Left ventricle myocardium inferior (tissue), 1 donor: Measurements from ENCODE around the gene ROBO3. TPM values are rescaled to one million over a fixed set of nuclear protein-coding genes. Genes with fewer than 3 reads are reported as not detected.

Experiments
- DNase-seq: peaks from one replicate; pipeline ENCODE4 v3.0.0-alpha.2; 2020
- H3K27ac ChIP-seq: fragments of 200-600 bp; replicated peaks from 2 replicates; pipeline ENCODE4 v1.8.0; 2021
- H3K27me3 ChIP-seq: fragments of 200-600 bp; 2 replicates; pipeline ENCODE4 v1.8.0; 2021; ENCODE audit warnings: low read depth
- H3K36me3 ChIP-seq: fragments of 200-600 bp; 2 replicates; pipeline ENCODE4 v1.8.0; 2021
- H3K4me1 ChIP-seq: fragments of 200-600 bp; 2 replicates; pipeline ENCODE4 v1.8.0; 2021
- H3K4me3 ChIP-seq: fragments of 200-600 bp; 2 replicates; pipeline ENCODE4 v1.8.0; 2021; ENCODE audit warnings: mild to moderate bottlenecking, moderate library complexity
- H3K9me3 ChIP-seq: fragments of 200-600 bp; replicated peaks from 2 replicates; pipeline ENCODE4 v1.8.0; 2021
- CTCF ChIP-seq: fragments of 200-600 bp; IDR thresholded peaks from 2 replicates; pipeline ENCODE4 v1.8.0; 2021; ENCODE audit warnings: antibody characterized with exemption, mild to moderate bottlenecking, borderline replicate concordance
- intact Hi-C: fragments of 100-400 bp; cut with micrococcal nuclease; formaldehyde crosslinking; loops from one replicate; pipeline ENCODE4 v1.11.0; 2022
- total RNA-seq: library from RNA; stranded (reverse); fragmentation: NEBNext Ultra II Directional; extraction: Animal tissue kit (Norgen Biotek cat#: 25700); gene quantifications from one replicate; pipeline ENCODE4 v1.2.1, GENCODE V29; 2021
- donor health status: DM: no; HTN: yes; CAD: no; lungs with severe emphysema.

The ROBO3 gene
- total RNA-seq, 1 donor from 2014 or later = 3.9 TPM

- intact Hi-C loops = no loop called here
Observed at GRCh38 chr11:124825876-124826275, 39.4 kb upstream of the ROBO3 start.

GRCh38 chr11:124829986-124830385 lies 35.2 kb upstream of the ROBO3 start:
- no peak for DNase-seq
- intact Hi-C loops = loop anchor here (10.0 kb wide), 1 partner anchor 65 kb away; the partner anchor contains the start of gene ESAM
- H3K27me3 ChIP-seq = peaks cover 48% of the 10 kb centered on the region
- H3K4me1 ChIP-seq = no peaks in the 10 kb centered on the region
- no peak overlapping the region for H3K4me3 ChIP-seq
- H3K9me3 ChIP-seq = no peaks in the 10 kb centered on the region
- H3K36me3 ChIP-seq = no peaks in the 10 kb centered on the region
- no peak for TF ChIP-seq CTCF
- no peak overlapping the region for H3K27ac ChIP-seq

More at GRCh38 chr11:124825876-124826275, 39.4 kb upstream of the ROBO3 start:
- Histone ChIP-seq H3K27me3 (peaks cover 29% of the 10 kb centered on the region), H3K4me1 (no peaks in the 10 kb centered on the region), H3K36me3 (no peaks in the 10 kb centered on the region), H3K4me3 (no peak overlapping the region), H3K27ac (no peak overlapping the region), H3K9me3 (no peaks in the 10 kb centered on the region)
- DNase-seq = no peak
- no peak for TF ChIP-seq CTCF

GRCh38 chr11:124830749-124831148 lies 34.5 kb upstream of the ROBO3 start:
- Histone ChIP-seq H3K4me3 (no peak overlapping the region), H3K36me3 (no peaks in the 10 kb centered on the region), H3K4me1 (no peaks in the 10 kb centered on the region), H3K27ac (no peak overlapping the region), H3K27me3 (peaks cover 55% of the 10 kb centered on the region), H3K9me3 (no peaks in the 10 kb centered on the region)
- no peak for DNase-seq
- intact Hi-C loops = loop anchor here (10.0 kb wide), 1 partner anchor 66 kb away; the partner anchor contains the start of gene ESAM
- no peak for TF ChIP-seq CTCF

- TF ChIP-seq CTCF = no peak
- Histone ChIP-seq H3K9me3 (no peaks in the 10 kb centered on the region), H3K27me3 (peaks cover 52% of the 10 kb centered on the region), H3K4me1 (peaks cover 6% of the 10 kb centered on the region), H3K4me3 (no peak overlapping the region), H3K36me3 (no peaks in the 10 kb centered on the region), H3K27ac (no peak overlapping the region)
- intact Hi-C loops = loop anchor here (10.0 kb wide), 1 partner anchor 67 kb away; the partner anchor contains the start of gene ESAM
- DNase-seq = no peak
Observed at GRCh38 chr11:124831897-124832296, 33.3 kb upstream of the ROBO3 start.

- DNase-seq = no peak
- intact Hi-C loops = loop anchor here (10.0 kb wide), 1 partner anchor 68 kb away; the partner anchor contains the start of gene ESAM
- TF ChIP-seq CTCF = no peak
- Histone ChIP-seq H3K27ac (no peak overlapping the region), H3K27me3 (peaks cover 49% of the 10 kb centered on the region), H3K9me3 (no peaks in the 10 kb centered on the region), H3K4me1 (peaks cover 11% of the 10 kb centered on the region), H3K36me3 (no peaks in the 10 kb centered on the region), H3K4me3 (no peak overlapping the region)
Observed at GRCh38 chr11:124832571-124832970, 32.7 kb upstream of the ROBO3 start.
